ENCODE measurements around the gene WSCD2. TPM values are rescaled to one million over a fixed set of nuclear protein-coding genes. Genes with fewer than 3 reads are reported as not detected.

WSCD2 gene
- total RNA-seq, 1 donor from 2014 or later: 4.2 TPM

- Histone ChIP-seq H3K27me3 (no peaks in the 10 kb centered on the region), H3K4me1 (peaks cover 26% of the 10 kb centered on the region), H3K36me3 (no peaks in the 10 kb centered on the region), H3K4me3 (no peak overlapping the region), H3K9me3 (no peaks in the 10 kb centered on the region), H3K27ac (no peak overlapping the region)
- intact Hi-C loops (cut with DNase I): no loop called here
- TF ChIP-seq POLR2AphosphoS5 (IDR thresholded peaks at IDR 0.05; ENCODE audit: insufficient read depth in 1 of 2, low read depth in 1 of 2) (no peak), POLR2A (IDR thresholded peaks at IDR 0.05) (no peak), CTCF (IDR thresholded peaks at IDR 0.05) (no peak)
- no peak for DNase-seq (ENCODE audit: extremely low spot score in 2 of 2)
Observed at GRCh38 chr12:108299516-108299915, 170.4 kb downstream of the WSCD2 start.

Other genes starting within 250 kb of the WSCD2 start
- 10.1 TPM for gene CMKLR1, start 210.0 kb downstream of the WSCD2 start, total RNA-seq

Data from vagina (tissue), 2 donors.